ENCODE data around the gene SPINK14.
A peak's percentile ranks its signal among the peaks of the same experiment; 100 is the strongest.

SPINK14 gene, protein sequence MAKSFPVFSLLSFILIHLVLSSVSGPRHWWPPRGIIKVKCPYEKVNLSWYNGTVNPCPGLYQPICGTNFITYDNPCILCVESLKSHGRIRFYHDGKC

DNA sequence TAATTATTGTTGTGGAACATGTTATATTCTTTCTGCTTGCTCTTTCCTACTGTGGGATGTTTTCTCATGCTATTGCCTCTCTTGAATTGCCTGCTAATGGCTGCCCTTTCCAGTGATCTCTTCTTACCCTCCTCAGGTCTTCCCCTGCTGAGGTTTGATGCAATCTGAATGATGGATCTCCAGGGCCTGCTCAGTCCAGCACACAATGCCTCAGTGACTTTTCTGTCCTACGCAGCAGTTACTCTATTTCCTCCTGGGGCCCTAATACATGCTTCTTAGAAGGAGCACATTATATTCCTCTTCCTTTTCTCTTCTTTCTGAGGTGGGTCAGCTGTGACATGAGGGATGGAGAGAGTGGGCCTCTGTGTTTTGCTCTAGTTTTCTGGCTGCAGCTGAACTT lies at the start of gene SPINK14:
TSS of gene SPINK14 (plus strand) at position 301 of the 400 bp plus-strand sequence. CDS start 1,187 bp downstream, outside the sequence.
- DNase-seq (ENCODE audit: low read depth, low spot score): no peak

DNA sequence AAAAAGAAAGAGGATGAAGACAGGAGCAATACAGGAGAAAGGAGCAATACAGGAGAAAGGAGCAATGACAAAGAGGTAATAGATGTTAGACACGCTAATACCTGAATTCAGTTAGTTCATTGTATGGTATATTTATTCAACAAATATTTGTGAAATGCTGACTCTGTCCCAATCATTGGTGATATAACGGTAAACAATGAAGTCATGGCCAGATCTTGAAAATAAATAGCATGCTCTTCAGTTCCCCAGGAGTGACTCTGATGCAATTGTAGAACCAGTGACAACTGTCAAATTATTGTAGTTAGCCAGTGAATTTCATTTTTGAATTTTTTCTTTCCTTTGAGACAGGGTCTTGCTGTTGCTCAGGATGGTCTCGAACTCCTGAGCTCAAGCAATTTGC lies 48.0 kb upstream of the SPINK14 start:
- no peak for DNase-seq (ENCODE audit: low read depth, low spot score)

DNA sequence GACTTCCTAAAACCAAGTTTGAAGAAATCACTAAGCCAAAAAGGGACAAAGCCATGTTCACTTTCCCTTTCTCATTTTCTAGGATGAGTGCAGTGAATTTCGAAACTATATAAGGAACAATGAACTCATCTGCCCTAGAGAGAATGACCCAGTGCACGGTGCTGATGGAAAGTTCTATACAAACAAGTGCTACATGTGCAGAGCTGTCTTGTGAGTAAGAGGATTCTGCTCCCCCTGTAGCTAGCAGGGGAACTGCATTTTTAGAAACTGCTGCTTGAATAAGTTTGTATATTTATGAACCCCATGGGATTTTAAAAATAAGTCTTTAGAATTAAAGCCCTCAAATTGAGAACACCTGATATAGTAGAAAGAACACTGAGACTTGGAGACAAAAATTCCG lies 42.7 kb upstream of the SPINK14 start:
- no peak for DNase-seq (ENCODE audit: low read depth, low spot score)

DNA sequence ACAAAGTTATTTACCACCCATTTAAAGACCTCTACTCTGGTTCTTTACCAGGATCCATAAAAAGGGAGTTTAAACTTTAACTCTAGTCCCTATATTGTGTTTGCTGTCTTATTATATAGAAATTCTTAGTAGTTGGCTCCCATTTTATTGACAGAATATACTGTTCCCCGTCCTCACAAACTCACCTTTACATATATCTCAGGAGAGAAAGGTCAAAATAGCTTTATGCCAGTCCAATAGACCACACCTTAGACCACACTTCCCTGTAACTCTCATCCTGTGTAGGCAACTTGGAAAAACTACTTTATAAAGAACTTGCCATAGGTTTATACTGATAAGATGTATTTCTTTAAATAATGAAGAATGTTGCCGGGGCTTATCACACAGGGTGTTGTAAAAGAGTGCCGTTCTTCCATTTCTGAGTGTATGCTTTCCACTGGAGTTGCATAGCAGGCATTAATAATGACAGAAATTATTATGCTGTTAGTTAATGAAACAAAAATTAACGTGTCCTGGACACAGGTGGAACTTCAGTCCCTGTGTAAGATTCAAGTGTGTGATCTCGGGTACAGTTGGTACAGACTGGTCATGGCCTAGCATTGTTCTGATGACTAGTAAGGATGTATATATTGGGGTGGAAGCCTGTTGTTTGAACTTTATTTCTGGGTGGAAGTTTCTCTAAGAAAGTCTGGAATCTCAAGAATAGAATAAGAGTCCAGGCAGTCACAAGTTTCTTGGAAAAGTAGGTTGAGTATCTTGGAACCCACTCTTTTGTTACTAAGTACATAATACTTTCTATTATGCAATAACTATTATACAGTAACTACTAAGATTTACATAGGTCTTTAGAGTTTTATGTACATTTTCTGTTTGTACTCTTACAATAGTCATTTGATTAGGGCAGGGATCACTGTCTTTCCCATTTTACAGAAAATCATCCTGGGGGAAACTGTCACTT lies 33.0 kb upstream of the SPINK14 start:
- DNase-seq (ENCODE audit: low read depth, low spot score): no peak

DNA sequence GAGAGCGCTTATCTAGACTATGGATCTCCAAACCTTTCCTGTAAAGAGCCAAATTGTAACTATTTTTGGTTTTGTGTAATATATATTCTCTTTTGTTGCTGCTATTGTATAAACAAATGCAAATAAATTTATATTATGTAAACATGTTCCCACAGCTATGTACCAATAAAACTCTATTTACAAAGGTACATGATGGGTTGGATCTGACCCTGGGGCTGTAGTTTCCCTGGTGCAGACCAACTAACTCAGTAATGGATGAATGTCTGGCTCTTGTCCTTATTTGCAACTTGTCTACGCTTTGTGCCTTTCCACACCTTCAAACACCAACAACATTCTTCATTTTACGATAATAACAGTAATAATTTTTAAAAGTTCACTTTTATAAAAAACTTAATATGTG lies 27.5 kb upstream of the SPINK14 start:
- DNase-seq (ENCODE audit: low read depth, low spot score): no peak

DNA sequence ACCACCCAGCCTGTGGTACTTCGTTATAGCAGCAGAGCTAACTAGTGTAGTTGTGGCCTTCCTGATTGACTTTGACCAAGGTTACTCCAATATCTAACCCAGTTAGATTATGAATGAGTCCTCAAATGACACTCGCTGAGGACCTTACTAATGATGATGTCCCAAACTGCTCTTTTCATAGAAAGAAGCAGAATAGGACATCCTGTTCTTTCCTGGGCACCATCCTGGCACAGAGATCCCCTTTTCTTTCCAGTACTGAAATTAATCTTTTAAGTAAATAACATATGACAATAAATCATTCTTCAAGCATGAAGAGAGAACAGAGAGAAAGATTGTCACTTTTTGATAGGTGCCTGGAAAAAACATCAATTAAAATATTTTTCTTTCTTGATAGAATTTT lies 26.7 kb upstream of the SPINK14 start:
- DNase-seq (ENCODE audit: low read depth, low spot score): no peak

DNA sequence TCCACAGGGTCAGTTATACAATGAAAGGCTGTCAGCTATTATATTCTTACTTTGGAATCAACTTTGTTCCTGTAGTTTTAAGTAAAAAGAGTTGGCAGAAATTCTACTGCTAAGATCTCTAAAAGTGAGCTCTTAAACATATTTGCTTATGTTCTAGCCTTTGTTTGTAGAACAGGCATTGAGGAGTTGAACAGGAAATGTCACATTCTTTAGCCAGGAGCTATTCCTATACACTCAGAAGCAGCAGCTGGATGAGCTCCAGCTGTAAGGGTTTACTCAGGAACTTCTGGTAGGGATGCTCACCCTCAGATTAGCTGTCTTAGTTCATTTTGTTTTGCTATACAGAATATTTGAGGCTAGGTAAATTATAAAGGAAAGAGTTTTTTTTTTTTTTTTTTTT lies 22.4 kb upstream of the SPINK14 start:
- peak; percentile 13 for DNase-seq (ENCODE audit: low read depth, low spot score)

DNA sequence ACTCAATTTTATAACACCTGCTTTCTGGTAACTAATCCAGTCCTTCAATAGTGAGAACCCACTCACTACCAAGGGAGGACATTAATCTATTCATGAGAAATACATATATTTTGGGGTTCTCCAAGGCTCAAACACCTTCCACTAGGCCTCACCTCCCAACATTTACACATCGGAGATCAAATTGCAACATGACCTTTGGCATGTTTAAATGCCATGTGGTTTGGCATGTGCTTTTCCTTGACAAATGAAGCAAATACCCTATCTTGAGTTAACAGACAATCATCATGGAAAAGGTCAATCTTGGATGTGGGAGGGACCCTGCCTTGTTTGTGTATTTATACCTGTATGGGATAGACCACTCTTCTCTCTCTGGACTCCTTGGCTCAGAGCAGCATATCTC lies 21.9 kb upstream of the SPINK14 start:
- no peak for DNase-seq (ENCODE audit: low read depth, low spot score)

DNA sequence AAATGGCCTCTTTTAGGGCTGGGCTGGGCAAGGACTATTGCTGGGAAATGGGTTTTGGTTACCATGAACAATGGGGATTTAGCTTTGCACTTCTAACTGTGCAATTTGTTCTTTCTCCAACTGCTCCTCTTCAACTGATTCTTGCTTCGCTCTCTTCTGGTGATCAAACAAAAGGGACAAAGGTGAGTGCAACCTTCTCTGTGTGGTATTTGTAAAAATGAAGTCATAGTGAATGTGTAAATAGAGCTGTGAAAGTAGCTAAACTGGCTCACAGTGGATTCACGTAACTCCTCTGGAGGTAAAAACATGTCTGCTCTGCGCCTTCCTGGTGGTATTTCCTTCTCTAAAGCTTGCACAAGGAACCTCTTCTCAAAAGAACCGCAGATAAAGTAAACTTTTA lies 20.9 kb upstream of the SPINK14 start:
- no peak for DNase-seq (ENCODE audit: low read depth, low spot score)

DNA sequence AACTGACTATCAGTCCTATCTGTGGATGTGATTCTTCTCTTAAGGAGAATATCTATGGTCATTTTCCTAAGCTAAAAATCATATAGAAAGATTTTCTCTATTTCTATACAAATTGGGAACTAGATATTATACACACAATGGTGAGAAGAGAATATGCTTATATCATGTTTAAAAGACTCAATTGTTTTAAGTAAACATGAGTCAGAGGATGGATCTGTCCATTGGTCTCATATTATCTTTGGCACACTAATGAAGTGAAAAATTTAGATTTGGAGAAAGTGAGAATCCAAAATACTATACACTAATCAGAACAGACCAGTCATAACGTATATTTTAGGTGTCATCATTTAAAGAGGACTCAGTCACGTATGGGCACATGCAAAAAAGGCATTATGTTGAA lies 16.5 kb upstream of the SPINK14 start:
- DNase-seq (ENCODE audit: low read depth, low spot score): no peak

DNA sequence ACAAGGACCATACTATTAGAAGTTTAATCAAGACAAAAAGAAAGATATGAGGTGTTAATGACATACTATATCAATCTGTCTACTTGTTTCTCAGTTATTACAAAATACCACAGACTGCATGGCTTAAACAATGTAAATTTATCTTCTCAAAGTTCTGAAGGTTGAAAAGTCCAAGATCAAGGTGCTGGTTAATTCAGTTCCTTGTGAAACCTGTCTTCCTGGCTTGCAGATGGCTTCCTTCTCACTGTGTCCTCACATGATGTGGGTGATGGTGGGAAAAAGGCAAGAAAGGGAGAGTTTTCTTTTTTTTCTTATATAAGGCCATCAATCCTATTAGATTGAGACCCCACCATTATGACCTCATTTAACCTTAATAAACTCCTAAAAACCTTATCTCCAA lies 15.6 kb upstream of the SPINK14 start:
- no peak for DNase-seq (ENCODE audit: low read depth, low spot score)

DNA sequence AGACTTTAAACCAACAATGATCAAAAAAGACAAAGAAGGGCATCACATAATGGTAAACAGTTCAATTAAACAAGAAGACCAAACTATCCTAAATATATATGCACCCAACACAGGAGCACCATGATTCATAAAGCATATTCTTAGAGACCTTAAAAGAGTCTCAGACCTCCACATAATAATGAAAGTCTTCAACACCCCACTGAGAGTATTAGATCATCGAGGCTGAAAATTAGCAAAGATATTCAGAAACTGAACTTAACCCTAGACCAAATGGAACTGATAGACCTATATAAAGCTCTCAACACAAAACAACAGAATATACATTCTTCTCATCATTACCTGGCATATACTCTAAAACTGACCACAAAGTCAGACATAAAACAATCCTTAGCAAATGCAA lies 11.7 kb upstream of the SPINK14 start:
- no peak for DNase-seq (ENCODE audit: low read depth, low spot score)

DNA sequence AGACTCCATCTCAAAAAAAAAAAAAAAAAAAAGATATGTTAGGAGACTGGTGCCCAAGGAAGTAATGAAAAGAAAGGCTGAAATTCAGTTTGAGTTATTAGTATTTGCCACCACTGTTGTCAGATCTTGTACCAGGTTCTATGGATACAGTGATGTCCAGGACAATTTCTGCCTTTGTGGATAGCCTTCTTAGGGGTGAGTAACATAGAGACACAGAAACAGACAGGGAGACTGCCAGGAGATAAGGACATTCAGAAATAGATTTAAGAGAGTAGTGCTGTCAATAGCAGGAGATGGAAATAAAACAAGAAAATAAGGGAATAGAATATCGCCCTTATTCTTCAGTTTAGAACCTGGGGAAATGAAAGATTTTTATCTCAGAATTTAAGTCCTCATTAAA lies 6.3 kb upstream of the SPINK14 start:
- DNase-seq (ENCODE audit: low read depth, low spot score): no peak

DNA sequence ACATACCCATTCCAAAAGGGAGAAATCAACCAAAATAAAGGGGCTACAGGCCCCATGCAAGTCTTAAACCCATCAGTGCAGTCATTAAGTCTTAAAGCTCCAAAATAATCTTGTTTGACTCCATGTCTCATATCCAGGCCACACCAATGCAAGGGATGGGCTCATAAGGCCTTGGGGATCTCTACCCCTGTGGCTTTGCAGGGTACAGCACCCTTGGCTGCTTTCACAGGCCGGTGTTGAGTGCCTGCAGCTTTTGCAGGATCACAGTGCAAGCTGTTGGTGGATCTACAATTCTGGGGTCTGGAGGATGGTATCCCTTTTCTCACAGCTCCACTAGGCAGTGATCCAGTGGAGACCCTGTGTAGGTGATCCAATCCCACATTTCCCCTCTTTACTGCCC lies 5.0 kb upstream of the SPINK14 start:
- DNase-seq (ENCODE audit: low read depth, low spot score): no peak

DNA sequence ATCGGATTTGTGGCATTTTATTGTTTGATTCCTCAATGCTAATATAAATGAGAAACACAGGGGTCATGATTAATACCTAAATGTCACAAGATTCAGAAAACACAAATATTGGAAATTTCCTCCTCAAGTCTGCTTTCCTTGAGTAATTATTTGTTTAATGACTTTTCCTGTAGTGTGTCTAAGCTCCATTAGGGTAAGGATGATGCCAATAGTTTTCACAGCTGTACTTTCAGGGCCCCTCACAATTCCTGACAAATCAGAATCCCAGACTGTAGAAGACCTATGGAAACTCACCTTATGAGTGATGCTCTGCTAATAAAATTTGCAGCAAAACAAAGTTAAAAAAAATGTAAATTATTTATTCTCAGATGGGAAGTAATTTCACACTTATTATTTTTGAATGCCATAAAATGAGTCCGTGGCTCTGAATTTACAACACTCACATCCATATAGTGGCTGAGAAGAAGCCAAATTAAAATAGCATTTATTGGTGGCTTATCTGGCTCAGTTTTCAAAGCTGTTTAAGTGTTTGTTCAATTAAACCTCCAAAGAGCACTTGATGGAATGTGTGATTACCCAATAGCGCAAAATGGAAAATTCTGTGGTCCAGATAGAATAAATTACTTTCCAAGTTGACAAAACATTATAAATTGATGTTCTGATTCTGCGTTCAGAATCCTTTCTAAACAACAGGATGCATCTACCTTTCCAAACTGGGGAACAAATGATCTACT lies 1.6 kb upstream of the SPINK14 start:
- DNase-seq (ENCODE audit: low read depth, low spot score): no peak

DNA sequence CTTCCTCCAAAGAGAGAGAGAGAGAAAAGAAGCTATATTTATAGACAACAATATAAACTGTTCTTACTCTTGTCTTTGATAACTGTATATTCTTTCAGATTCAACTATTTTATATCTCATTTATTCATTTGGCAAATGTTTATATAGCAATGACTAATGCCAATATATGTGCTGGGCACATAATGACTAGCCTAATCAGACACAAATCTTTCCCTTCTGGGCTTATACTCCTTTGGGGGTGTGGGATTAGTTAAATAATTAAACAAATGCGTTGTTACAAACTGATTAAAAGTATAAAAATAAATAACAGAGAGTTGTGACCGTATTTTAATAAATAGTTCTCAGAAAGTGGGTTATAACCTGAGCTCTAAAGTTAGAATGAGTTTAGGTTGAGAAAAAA lies 4.0 kb downstream of the SPINK14 start:
- no peak for DNase-seq (ENCODE audit: low read depth, low spot score)

DNA sequence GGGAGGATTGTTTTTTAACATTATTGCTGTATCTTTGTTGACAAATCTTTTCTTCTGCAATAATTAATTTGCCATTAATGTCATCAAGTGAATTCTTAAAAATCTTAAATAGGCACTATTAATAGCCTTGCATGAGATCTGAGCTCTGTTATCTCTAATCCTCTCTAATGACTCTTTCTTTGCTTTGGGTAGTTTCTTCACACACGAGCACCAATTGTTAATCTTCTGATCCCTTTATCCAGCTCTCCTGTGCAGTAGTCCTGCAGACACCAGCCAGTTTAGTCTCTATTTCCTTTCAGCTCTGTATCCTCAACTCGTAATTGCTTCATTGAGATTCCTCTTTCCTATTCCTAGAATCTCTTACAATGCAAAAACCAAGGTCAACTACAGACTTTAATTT lies 8.1 kb downstream of the SPINK14 start:
- no peak for DNase-seq (ENCODE audit: low read depth, low spot score)

DNA sequence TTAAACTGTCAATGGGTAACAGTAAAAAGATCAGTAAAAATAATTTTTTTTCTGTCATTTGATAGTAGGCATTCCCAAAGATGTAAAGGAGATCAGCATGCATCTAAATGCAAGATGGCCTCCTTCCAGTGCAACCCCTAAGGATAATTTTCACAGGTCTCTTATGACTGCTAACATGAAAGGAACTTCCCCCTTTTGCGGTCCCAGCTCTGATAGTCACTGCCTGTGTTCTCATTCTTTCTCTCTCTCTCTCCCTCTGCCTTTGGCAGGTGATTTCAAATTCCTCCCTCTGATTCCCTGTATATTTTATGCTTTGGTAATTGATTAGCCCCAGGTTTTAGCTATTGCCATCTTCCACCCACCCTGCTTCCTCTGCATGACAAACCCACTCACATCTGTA lies 8.9 kb downstream of the SPINK14 start:
- DNase-seq (ENCODE audit: low read depth, low spot score): no peak

DNA sequence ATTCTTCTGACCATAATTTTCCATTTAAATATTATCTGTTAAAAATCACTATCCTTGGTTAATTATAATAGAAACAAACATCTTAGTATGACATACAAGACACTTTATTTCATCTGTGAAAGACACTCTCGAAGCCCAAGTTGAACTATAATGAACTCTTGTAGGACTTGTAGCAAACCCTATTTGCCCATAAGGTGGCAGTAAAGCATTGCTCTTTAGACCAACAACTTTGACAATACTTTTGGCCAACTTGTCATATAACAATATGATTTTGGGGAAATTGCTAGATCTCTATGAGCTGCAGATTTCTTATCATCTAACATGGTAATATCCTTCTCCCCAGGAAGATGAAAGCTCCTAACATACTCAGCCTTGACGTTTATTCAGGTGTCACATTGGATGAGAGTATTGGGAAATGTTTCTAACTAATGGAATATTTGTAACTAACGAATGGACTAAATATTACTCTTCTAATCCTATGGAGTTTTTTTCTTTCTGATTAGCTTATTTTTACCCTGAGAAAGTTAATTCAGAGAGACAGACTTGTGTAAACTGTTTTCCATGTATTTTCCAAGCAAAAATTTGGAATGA lies 11.0 kb downstream of the SPINK14 start:
- peak; percentile 9 for DNase-seq (ENCODE audit: low read depth, low spot score)

DNA sequence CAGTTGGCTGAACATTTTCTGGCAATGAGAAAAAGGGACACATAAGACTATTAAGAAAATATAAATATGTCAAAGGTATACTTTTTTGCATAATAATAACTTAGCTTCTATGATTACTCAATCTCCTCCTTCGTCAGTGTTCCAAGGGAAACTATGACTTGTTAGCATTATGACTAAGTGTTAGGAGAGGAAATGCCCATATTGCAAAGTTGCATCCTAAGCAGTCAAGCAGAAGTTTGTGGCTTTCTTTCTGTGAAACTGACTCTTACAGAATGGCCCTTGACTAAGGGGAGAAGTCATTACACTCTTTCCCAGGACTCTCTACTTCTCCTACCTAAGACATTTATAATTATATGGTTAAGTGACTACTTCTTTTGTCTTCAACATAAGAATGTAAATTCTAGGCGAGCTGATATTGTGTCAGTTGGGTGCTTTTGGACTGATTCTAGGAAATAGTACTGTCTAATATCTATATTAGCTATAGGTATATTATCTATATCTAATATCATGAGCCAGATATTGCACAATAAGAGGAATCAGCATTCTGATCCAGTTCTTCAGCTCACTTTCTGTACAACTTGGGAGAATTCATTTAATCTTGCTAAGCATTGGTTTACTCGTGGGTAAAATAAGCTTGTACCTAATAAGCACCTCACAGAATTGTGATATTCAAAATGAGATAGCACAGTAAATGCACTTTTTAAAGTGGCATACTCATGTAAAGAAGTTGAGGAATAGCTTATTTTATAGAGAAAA lies 18.1 kb downstream of the SPINK14 start:
- DNase-seq (ENCODE audit: low read depth, low spot score): no peak

DNA sequence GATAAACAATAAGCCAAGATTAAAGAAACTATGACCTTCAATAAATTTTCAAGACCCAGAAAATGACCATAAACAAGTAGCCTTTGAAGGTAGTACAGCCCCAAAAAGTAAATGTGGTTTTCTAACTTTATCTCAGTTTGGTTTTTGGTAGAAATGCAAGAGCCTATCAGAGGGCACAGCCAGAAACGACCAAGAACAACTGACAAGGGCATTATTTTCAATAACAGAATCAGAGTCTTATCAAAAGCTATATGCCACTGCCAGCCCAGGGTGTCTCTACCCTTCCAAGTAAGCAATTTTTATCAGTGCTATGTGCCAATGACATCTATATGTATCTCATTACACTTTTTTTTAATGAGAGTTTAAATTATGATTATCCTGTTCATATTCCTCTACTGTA lies 22.7 kb downstream of the SPINK14 start:
- no peak for DNase-seq (ENCODE audit: low read depth, low spot score)

DNA sequence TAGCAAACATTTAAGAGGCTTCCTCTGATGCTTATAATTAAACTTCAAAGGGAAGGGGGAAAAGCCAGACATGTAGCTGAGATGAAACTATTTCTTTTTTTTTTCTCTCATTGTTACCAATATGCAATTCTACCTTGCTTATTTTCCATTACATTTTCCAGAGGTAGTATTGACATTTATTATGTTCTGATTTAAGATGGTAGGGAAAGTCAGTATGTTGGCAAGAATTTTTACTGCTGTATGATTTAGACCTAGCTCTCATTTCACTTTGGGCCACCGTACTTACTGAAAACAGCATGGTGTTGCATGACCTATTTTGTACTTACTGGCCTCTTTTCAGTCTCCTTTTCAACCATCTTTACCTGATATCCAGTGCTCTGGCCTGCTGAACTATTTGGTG lies 24.9 kb downstream of the SPINK14 start:
- DNase-seq (ENCODE audit: low read depth, low spot score): no peak
